GM12878 (cell line): Measurements from ENCODE around the gene ASH1L. TPM values are rescaled to one million over a fixed set of nuclear protein-coding genes. Genes with fewer than 3 reads are reported as not detected.

Experiments
- BCL11A ChIP-seq: IDR thresholded peaks from 2 replicates; pipeline ENCODE4 v1.6.1; 2011; ENCODE audit warnings: low read depth, low read length
- CBFB ChIP-seq: IDR thresholded peaks from 2 replicates; pipeline ENCODE4 v1.6.1; 2016; ENCODE audit warnings: antibody characterized with exemption, low read depth
- CHD1 ChIP-seq: IDR thresholded peaks from 2 replicates; pipeline ENCODE4 v1.6.1; 2012; ENCODE audit warnings: low read depth, low read length, improper control_type of control experiment
- CHD4 ChIP-seq: fragments of 200-600 bp; sonication (generic); IDR thresholded peaks from 2 replicates; pipeline ENCODE4 v1.6.1; 2016; ENCODE audit warnings: mild to moderate bottlenecking
- CREB1 ChIP-seq: IDR thresholded peaks from 2 replicates; pipeline ENCODE4 v1.6.1; 2012; ENCODE audit warnings: low read depth, mild to moderate bottlenecking, inconsistent platforms
- EGR1 ChIP-seq, 2 experiments: IDR thresholded peaks; 1 replicate in 1 of 2; 2 replicates in 1 of 2; pipeline ENCODE4 v1.6.1; 2011 to 2012; ENCODE audit warnings: low read depth in 2 of 2, low read length in 2 of 2, borderline replicate concordance in 1 of 2, mild to moderate bottlenecking in 1 of 2, moderate library complexity in 1 of 2
- EZH2 ChIP-seq: IDR thresholded peaks from 2 replicates; pipeline ENCODE4 v1.6.1; 2012; ENCODE audit warnings: low read depth, mild to moderate bottlenecking, control low read depth, inconsistent platforms, low read length, borderline replicate concordance; ENCODE audit not compliant: control insufficient read depth
- GATAD2B ChIP-seq: fragments of 450-650 bp; conservative IDR thresholded peaks from 2 replicates; pipeline ENCODE4 v1.6.1; 2017; ENCODE audit warnings: low read depth, mild to moderate bottlenecking, moderate library complexity
- IKZF1 ChIP-seq: fragments of 450-650 bp; conservative IDR thresholded peaks from 2 replicates; pipeline ENCODE4 v1.6.1; 2017; ENCODE audit warnings: antibody characterized with exemption, mild to moderate bottlenecking
- NFXL1 ChIP-seq: fragments of 450-650 bp; IDR thresholded peaks from 2 replicates; pipeline ENCODE4 v1.6.1; 2017; ENCODE audit warnings: antibody characterized with exemption, mild to moderate bottlenecking, borderline replicate concordance
- NFYA ChIP-seq: IDR thresholded peaks from 2 replicates; pipeline ENCODE4 v1.6.1; 2011; ENCODE audit warnings: low read depth, mild to moderate bottlenecking, low read length, improper control_type of control experiment, borderline replicate concordance
- NR2C1 ChIP-seq: fragments of 450-650 bp; IDR thresholded peaks from 2 replicates; pipeline ENCODE4 v1.6.1; 2017; ENCODE audit warnings: antibody characterized with exemption, mild to moderate bottlenecking, moderate library complexity
- RCOR1 ChIP-seq: conservative IDR thresholded peaks from 2 replicates; pipeline ENCODE4 v1.6.1; 2012; ENCODE audit warnings: low read depth, low read length, improper control_type of control experiment
- SREBF1 ChIP-seq: IDR thresholded peaks from 2 replicates; pipeline ENCODE4 v1.6.1; 2012; ENCODE audit warnings: mild to moderate bottlenecking, low read length
- SUPT20H ChIP-seq: IDR thresholded peaks from 2 replicates; pipeline ENCODE4 v1.6.1; 2011; ENCODE audit warnings: low read depth, mild to moderate bottlenecking, low read length, moderate library complexity, borderline replicate concordance; ENCODE audit not compliant: control insufficient read depth
- YBX1 ChIP-seq: fragments of 450-650 bp; IDR thresholded peaks from 2 replicates; pipeline ENCODE4 v1.6.1; 2016; ENCODE audit warnings: antibody characterized with exemption
- polyA plus RNA-seq, 11 experiments: library from polyadenylated mRNA; depleted of rRNA in 4 of 11; unstranded in 6 of 11; stranded (reverse) in 5 of 11; fragments of >200 nt; fragmentation: Nextera tagmentation in 4 of 11; fragmentation: Illumina TruSeq in 1 of 11; extraction: Ambion mirVana in 4 of 11; extraction: Trizol in 1 of 11; gene quantifications; 1 replicate in 1 of 11; 2 replicates in 10 of 11; pipeline versions ENCODE4 v1.2.1 to v1.2.3, GENCODE V29; 2011 to 2016; ENCODE audit warnings: inconsistent platforms in 2 of 11, missing spikeins in 2 of 11, low read depth in 1 of 11
- total RNA-seq, 4 experiments: library from RNA; depleted of rRNA in 3 of 4; stranded (reverse); fragments of >200 nt in 3 of 4; fragmentation: Illumina TruSeq in 1 of 4; extraction: Trizol in 1 of 4; gene quantifications; 2 replicates each; pipeline versions ENCODE4 v1.2.1 to v1.2.3, GENCODE V29; 2013 to 2021
- TF ChIP-seq, protein P1 (sequence below): fragments of 450-650 bp; formaldehyde crosslinking; IDR thresholded peaks from 2 replicates; pipeline ENCODE4 v1.5.0; 2022; ENCODE audit warnings: mild to moderate bottlenecking, missing genetic modification characterization
- TF ChIP-seq, protein P2 (sequence below): IDR thresholded peaks from 2 replicates; pipeline ENCODE4 v1.6.1; 2012; ENCODE audit warnings: low read depth, low read length, improper control_type of control experiment
- TF ChIP-seq, protein P3 (sequence below): fragments of 150-350 bp; IDR thresholded peaks from 2 replicates; pipeline ENCODE4 v1.6.1; 2016; ENCODE audit warnings: low read depth, low read length
- TF ChIP-seq, protein P4 (sequence below): IDR thresholded peaks from 2 replicates; pipeline ENCODE4 v1.6.1; 2011; ENCODE audit warnings: low read depth, low read length, improper control_type of control experiment, borderline replicate concordance
- TF ChIP-seq, protein P5 (sequence below): IDR thresholded peaks from 2 replicates; pipeline ENCODE4 v1.6.1; 2011; ENCODE audit warnings: low read depth, mild to moderate bottlenecking, low read length, moderate library complexity, borderline replicate concordance; ENCODE audit errors: extremely low read depth

Gene ASH1L
- total and polyA plus RNA-seq, 10 of the 15 experiments (the other 5 are each of a cell fraction or from before 2014, with no cell fraction given), result 1.7 to 23.9 (median 16.6) TPM

DNA sequence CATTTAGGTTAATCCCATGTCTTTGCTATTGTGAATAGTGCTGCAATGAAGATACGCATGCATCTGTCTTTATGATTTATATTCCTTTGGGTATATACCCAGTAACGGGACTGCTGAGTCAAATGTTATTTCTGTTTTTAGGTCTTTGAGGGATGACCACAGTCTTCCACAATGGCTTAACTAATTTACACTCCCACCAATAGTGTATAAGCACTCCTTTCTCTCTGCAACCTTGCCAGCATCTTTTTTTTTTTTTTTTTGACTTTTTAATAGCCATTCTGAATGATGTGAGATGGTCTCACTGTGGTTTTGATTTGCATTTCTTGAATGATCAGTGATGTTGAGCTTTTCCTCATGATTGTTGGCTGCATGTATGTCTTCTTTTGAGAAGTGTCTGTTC is 33.5 kb downstream of the ASH1L start (continued):
- TF ChIP-seq, protein P1, sequence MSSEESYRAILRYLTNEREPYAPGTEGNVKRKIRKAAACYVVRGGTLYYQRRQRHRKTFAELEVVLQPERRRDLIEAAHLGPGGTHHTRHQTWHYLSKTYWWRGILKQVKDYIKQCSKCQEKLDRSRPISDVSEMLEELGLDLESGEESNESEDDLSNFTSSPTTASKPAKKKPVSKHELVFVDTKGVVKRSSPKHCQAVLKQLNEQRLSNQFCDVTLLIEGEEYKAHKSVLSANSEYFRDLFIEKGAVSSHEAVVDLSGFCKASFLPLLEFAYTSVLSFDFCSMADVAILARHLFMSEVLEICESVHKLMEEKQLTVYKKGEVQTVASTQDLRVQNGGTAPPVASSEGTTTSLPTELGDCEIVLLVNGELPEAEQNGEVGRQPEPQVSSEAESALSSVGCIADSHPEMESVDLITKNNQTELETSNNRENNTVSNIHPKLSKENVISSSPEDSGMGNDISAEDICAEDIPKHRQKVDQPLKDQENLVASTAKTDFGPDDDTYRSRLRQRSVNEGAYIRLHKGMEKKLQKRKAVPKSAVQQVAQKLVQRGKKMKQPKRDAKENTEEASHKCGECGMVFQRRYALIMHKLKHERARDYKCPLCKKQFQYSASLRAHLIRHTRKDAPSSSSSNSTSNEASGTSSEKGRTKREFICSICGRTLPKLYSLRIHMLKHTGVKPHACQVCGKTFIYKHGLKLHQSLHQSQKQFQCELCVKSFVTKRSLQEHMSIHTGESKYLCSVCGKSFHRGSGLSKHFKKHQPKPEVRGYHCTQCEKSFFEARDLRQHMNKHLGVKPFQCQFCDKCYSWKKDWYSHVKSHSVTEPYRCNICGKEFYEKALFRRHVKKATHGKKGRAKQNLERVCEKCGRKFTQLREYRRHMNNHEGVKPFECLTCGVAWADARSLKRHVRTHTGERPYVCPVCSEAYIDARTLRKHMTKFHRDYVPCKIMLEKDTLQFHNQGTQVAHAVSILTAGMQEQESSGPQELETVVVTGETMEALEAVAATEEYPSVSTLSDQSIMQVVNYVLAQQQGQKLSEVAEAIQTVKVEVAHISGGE (CRISPR knock-in tag), result no peak
- TF ChIP-seq EZH2 (no peak), GATAD2B (no peak), CHD4 (no peak), CHD1 (no peak), IKZF1 (peak; percentile 39), SREBF1 (no peak), NFXL1 (no peak), EGR1 (IDR thresholded peaks at IDR 0.05; ENCODE audit: borderline replicate concordance in 1 of 2, low read depth in 2 of 2, low read length in 2 of 2) (no peak), RCOR1 (no peak), CBFB (no peak), NFYA (no peak), BCL11A (0 out of 2 replicates have a peak, but pooled peaks have one; percentile 5), YBX1 (no peak), NR2C1 (no peak), CREB1 (no peak), SUPT20H (no peak)
- TF ChIP-seq, protein P2, sequence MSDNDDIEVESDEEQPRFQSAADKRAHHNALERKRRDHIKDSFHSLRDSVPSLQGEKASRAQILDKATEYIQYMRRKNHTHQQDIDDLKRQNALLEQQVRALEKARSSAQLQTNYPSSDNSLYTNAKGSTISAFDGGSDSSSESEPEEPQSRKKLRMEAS, result no peak
- TF ChIP-seq, protein P3, sequence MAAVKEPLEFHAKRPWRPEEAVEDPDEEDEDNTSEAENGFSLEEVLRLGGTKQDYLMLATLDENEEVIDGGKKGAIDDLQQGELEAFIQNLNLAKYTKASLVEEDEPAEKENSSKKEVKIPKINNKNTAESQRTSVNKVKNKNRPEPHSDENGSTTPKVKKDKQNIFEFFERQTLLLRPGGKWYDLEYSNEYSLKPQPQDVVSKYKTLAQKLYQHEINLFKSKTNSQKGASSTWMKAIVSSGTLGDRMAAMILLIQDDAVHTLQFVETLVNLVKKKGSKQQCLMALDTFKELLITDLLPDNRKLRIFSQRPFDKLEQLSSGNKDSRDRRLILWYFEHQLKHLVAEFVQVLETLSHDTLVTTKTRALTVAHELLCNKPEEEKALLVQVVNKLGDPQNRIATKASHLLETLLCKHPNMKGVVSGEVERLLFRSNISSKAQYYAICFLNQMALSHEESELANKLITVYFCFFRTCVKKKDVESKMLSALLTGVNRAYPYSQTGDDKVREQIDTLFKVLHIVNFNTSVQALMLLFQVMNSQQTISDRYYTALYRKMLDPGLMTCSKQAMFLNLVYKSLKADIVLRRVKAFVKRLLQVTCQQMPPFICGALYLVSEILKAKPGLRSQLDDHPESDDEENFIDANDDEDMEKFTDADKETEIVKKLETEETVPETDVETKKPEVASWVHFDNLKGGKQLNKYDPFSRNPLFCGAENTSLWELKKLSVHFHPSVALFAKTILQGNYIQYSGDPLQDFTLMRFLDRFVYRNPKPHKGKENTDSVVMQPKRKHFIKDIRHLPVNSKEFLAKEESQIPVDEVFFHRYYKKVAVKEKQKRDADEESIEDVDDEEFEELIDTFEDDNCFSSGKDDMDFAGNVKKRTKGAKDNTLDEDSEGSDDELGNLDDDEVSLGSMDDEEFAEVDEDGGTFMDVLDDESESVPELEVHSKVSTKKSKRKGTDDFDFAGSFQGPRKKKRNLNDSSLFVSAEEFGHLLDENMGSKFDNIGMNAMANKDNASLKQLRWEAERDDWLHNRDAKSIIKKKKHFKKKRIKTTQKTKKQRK, result no peak
- TF ChIP-seq, protein P4, sequence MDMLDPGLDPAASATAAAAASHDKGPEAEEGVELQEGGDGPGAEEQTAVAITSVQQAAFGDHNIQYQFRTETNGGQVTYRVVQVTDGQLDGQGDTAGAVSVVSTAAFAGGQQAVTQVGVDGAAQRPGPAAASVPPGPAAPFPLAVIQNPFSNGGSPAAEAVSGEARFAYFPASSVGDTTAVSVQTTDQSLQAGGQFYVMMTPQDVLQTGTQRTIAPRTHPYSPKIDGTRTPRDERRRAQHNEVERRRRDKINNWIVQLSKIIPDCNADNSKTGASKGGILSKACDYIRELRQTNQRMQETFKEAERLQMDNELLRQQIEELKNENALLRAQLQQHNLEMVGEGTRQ, result no peak
- TF ChIP-seq, protein P5, sequence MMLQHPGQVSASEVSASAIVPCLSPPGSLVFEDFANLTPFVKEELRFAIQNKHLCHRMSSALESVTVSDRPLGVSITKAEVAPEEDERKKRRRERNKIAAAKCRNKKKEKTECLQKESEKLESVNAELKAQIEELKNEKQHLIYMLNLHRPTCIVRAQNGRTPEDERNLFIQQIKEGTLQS, result no peak
